OCI-LY1 (cell line): ENCODE measurements around the gene TMEM62.
"Not testable (repeated sequence)": the region's sequence is repeated elsewhere in the genome, so short reads cannot be mapped to it uniquely, and the experiment has no call there.

Experiments used
- H2AFZ ChIP-seq: fragments of 200-600 bp; sonication (generic), shearing (Covaris generic); 2 replicates; pipeline ENCODE4 v1.6.0; 2014; ENCODE audit warnings: antibody characterized with exemption, mild to moderate bottlenecking, low read length
- H3F3A ChIP-seq: fragments of 200-600 bp; sonication (generic), shearing (Covaris generic); 2 replicates; pipeline ENCODE4 v1.6.0; 2014; ENCODE audit warnings: mild to moderate bottlenecking, antibody characterized with exemption, low read length, moderate library complexity; ENCODE audit not compliant: insufficient read depth
- H3K27ac ChIP-seq: fragments of 200-600 bp; sonication (generic); 2 replicates; pipeline ENCODE4 v1.5.1; 2014; ENCODE audit warnings: low read length, mixed run types, mild to moderate bottlenecking, low read depth; ENCODE audit not compliant: poor library complexity, severe bottlenecking
- H3K27me3 ChIP-seq: fragments of 200-600 bp; sonication (generic); 2 replicates; pipeline ENCODE4 v1.6.0; 2014; ENCODE audit warnings: antibody characterized with exemption, mild to moderate bottlenecking, low read length, moderate library complexity; ENCODE audit not compliant: insufficient read depth
- H3K36me3 ChIP-seq: fragments of 200-600 bp; sonication (generic); 2 replicates; pipeline ENCODE4 v1.6.1; 2014; ENCODE audit warnings: mild to moderate bottlenecking, antibody characterized with exemption, low read length, moderate library complexity, mixed read lengths; ENCODE audit not compliant: insufficient read depth
- H3K4me1 ChIP-seq: fragments of 200-600 bp; sonication (generic); 2 replicates; pipeline ENCODE4 v1.5.1; 2014; ENCODE audit warnings: mild to moderate bottlenecking, low read length, moderate library complexity; ENCODE audit not compliant: insufficient read depth, severe bottlenecking
- H3K4me2 ChIP-seq: fragments of 200-600 bp; sonication (generic), shearing (Covaris generic); 2 replicates; pipeline ENCODE4 v1.6.1; 2014; ENCODE audit warnings: low read length
- H3K4me3 ChIP-seq: fragments of 200-600 bp; sonication (generic); 2 replicates; pipeline ENCODE4 v1.5.1; 2014; ENCODE audit warnings: low read length, low read depth, mild to moderate bottlenecking, mixed read lengths; ENCODE audit not compliant: poor library complexity, severe bottlenecking
- H3K79me2 ChIP-seq: fragments of 200-600 bp; shearing (Covaris generic); 2 replicates; pipeline ENCODE4 v1.6.1; 2016; ENCODE audit warnings: mixed run types, low read length, mixed read lengths; ENCODE audit not compliant: insufficient read depth
- H3K9ac ChIP-seq: fragments of 200-600 bp; sonication (generic), shearing (Covaris generic); 2 replicates; pipeline ENCODE4 v1.6.1; 2014; ENCODE audit warnings: mild to moderate bottlenecking, low read length, mixed read lengths
- H3K9me2 ChIP-seq: fragments of 200-600 bp; sonication (generic), shearing (Covaris generic); 2 replicates; pipeline ENCODE4 v1.6.1; 2014; ENCODE audit warnings: low read depth, mild to moderate bottlenecking, low read length, mixed read lengths
- H3K9me3 ChIP-seq: fragments of 200-600 bp; shearing (Covaris generic); 2 replicates; pipeline ENCODE4 v1.6.1; 2014; ENCODE audit warnings: low read length, mixed read lengths
- H4K20me1 ChIP-seq: fragments of 200-600 bp; sonication (generic), shearing (Covaris generic); 2 replicates; pipeline ENCODE4 v1.6.0; 2016; ENCODE audit warnings: mild to moderate bottlenecking, low read length; ENCODE audit not compliant: insufficient read depth
- CTCF ChIP-seq: fragments of 200-600 bp; sonication (generic), shearing (Covaris generic); IDR thresholded peaks from 2 replicates; pipeline ENCODE4 v1.5.1; 2017; ENCODE audit warnings: mild to moderate bottlenecking, antibody characterized with exemption, low read length, moderate library complexity, mixed read lengths
- EZH2 ChIP-seq: fragments of 200-600 bp; sonication (generic), shearing (Covaris generic); IDR thresholded peaks from 2 replicates; pipeline ENCODE4 v1.8.0; 2017; ENCODE audit warnings: borderline replicate concordance, mixed run types, mild to moderate bottlenecking, antibody characterized with exemption, low read length, moderate library complexity, mixed read lengths

The TMEM62 gene

DNA sequence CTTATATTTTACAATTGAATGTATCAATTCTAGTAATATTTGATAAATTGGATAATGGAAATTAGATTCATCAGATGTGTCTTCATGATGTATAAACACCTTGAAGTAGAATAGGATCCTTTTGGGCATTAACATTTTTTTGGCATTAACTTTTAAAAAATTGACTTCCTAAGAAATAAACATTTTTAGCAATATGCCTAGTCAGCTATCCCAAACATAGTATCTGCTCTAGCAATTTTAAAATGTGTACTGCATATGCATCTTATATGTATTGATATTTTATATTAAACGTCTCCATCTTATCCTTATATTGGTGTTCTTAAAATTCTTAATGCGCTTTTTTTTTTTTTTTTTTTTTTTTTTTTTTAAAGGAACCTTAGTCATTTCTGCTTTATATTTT, 60.3 kb downstream of the TMEM62 start:
- no peaks in the 10 kb centered on the region for H3K79me2 ChIP-seq
- no peaks in the 10 kb centered on the region for H3K27me3 ChIP-seq
- no peaks in the 10 kb centered on the region for H4K20me1 ChIP-seq
- no peaks in the 10 kb centered on the region for H3K4me1 ChIP-seq
- no peaks in the 10 kb centered on the region for H3K9me2 ChIP-seq
- no peak overlapping the region for H3K27ac ChIP-seq
- H3K36me3 ChIP-seq: peaks cover 73% of the 10 kb centered on the region
- no peak overlapping the region for H2AFZ ChIP-seq
- H3F3A ChIP-seq: no peaks in the 10 kb centered on the region
- H3K9ac ChIP-seq: no peak overlapping the region
- TF ChIP-seq CTCF (no peak), EZH2 (no peak)
- H3K4me2 ChIP-seq: no peak overlapping the region
- no peak overlapping the region for H3K4me3 ChIP-seq
- no peaks in the 10 kb centered on the region for H3K9me3 ChIP-seq

GRCh38 chr15:43194795-43195194, 61.4 kb downstream of the TMEM62 start:
- no peak overlapping the region for H3K4me2 ChIP-seq

GRCh38 chr15:43196760-43197548, 63.6 kb downstream of the TMEM62 start:
- H3K4me2 ChIP-seq: no peak overlapping the region
- H3K27ac ChIP-seq: no peak overlapping the region
- H3K79me2 ChIP-seq: no peaks in the 10 kb centered on the region
- no peaks in the 10 kb centered on the region for H3K9me3 ChIP-seq
- no peaks in the 10 kb centered on the region for H3K4me1 ChIP-seq
- no peak overlapping the region for H3K9ac ChIP-seq
- no peaks in the 10 kb centered on the region for H4K20me1 ChIP-seq
- no peak overlapping the region for H3K4me3 ChIP-seq
- H3K9me2 ChIP-seq: no peaks in the 10 kb centered on the region
- no peak overlapping the region for H2AFZ ChIP-seq
- no peaks in the 10 kb centered on the region; the same call in 1 of the 2 replicates for H3K27me3 ChIP-seq
- no peaks in the 10 kb centered on the region for H3F3A ChIP-seq
- TF ChIP-seq CTCF (no peak), EZH2 (no peak)
- peaks cover 44% of the 10 kb centered on the region for H3K36me3 ChIP-seq

More at GRCh38 chr15:43194795-43195194, 61.4 kb downstream of the TMEM62 start:
- no peak overlapping the region for H2AFZ ChIP-seq
- H3K9me2 ChIP-seq: no peaks in the 10 kb centered on the region
- H3K9ac ChIP-seq: no peak overlapping the region
- no peak overlapping the region for H3K4me3 ChIP-seq
- no peaks in the 10 kb centered on the region for H3K9me3 ChIP-seq
- H3K27me3 ChIP-seq: no peaks in the 10 kb centered on the region
- no peaks in the 10 kb centered on the region for H3K4me1 ChIP-seq
- TF ChIP-seq CTCF: no peak
- TF ChIP-seq EZH2: no peak
- peaks cover 65% of the 10 kb centered on the region for H3K36me3 ChIP-seq
- H3K79me2 ChIP-seq: no peaks in the 10 kb centered on the region
- H3K27ac ChIP-seq: no peak overlapping the region
- H4K20me1 ChIP-seq: no peaks in the 10 kb centered on the region
- no peaks in the 10 kb centered on the region for H3F3A ChIP-seq

- not testable (repeated sequence) for H3K79me2 ChIP-seq, H3K9me3 ChIP-seq, H3K4me3 ChIP-seq, H4K20me1 ChIP-seq, H2AFZ ChIP-seq, H3K9ac ChIP-seq, H3K27ac ChIP-seq, H3K27me3 ChIP-seq, H3K9me2 ChIP-seq, H3K4me2 ChIP-seq, H3F3A ChIP-seq, H3K4me1 ChIP-seq
- peaks cover 36% of the 10 kb centered on the region for H3K36me3 ChIP-seq
These were observed 64.4 kb downstream of the TMEM62 start for GRCh38 chr15:43197773-43198172.

GRCh38 chr15:43198556-43198955, 65.2 kb downstream of the TMEM62 start:
- H3K9ac ChIP-seq, H3K4me3 ChIP-seq, H3K9me3 ChIP-seq, H3F3A ChIP-seq, H3K79me2 ChIP-seq, H3K4me2 ChIP-seq, H3K9me2 ChIP-seq, H3K27ac ChIP-seq, H3K4me1 ChIP-seq, H4K20me1 ChIP-seq, H2AFZ ChIP-seq, H3K27me3 ChIP-seq: not testable (repeated sequence)
- H3K36me3 ChIP-seq: peaks cover 30% of the 10 kb centered on the region
